Measurements from ENCODE around the gene AKT3. TPM values are rescaled to one million over a fixed set of nuclear protein-coding genes. Genes with fewer than 3 reads are reported as not detected.

AKT3 gene
- total and polyA plus RNA-seq, 2 of the 8 experiments (the other 6 are each of a cell fraction or from before 2014, with no cell fraction given), result 6.0 to 36.4 TPM

DNA sequence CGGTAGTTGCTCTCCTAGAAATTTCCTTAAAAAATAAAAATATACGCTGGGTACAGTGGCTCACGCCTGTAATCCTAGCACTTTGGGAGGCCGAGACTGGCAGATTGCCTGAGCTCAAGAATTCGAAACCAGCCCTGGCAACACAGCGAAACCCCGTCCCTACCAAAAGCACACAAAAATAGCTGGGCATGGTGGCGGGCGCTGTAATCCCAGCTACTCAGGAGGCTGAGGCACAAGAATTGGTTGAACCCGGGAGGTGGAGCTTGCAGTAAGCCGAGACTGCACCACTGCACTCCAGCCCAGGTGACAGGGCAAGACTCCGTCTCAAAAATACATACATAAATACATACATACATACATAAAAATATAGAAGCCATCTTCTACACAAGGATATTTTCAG, 262.8 kb downstream of the AKT3 start:
- H3K23me2 ChIP-seq (ENCODE audit: low read depth, low read length), result no peaks in the 10 kb centered on the region
- no peak overlapping the region for H3K56ac ChIP-seq (replicated peaks; ENCODE audit: insufficient read length, low read depth, low read length)
- no peak overlapping the region for H3K4me2 ChIP-seq (ENCODE audit: insufficient read depth in 1 of 2, low read depth in 2 of 2, low read length in 2 of 2)
- no peak overlapping the region for H2AFZ ChIP-seq (ENCODE audit: low read length)
- H4K8ac ChIP-seq (ENCODE audit: extremely low read depth, insufficient read depth, low read length), result no peak overlapping the region
- H3K9me3 ChIP-seq (ENCODE audit: insufficient read depth in 2 of 2, low read depth in 1 of 2, low read length in 1 of 2), result 0 out of 4 replicates have a peak, but pooled peaks cover 3 to 4% of the 10 kb centered on the region in 2 experiments
- no peak overlapping the region for H3K23ac ChIP-seq (ENCODE audit: insufficient read length)
- ChIA-PET POLR2A (ENCODE audit: partially characterized antibody) (no interaction called here), CTCF (ENCODE audit: partially characterized antibody) (interaction anchor here (1.4 kb wide), 1 partner anchor 371 kb away, joined by 4 read pairs; no protein-coding TSS in a partner anchor)
- no peak for DNase-seq (ENCODE audit: low read depth in 1 of 2, low spot score in 2 of 2)
- no peaks in the 10 kb centered on the region for H3K4me1 ChIP-seq (replicated peaks in 1 of 4; ENCODE audit: control insufficient read depth in 3 of 4, insufficient read depth in 4 of 4, low read length in 3 of 4)
- TF ChIP-seq CHD2 (IDR thresholded peaks at IDR 0.05; ENCODE audit: low read length), result no peak
- TF ChIP-seq SP1 (IDR thresholded peaks at IDR 0.05; ENCODE audit: low read depth, low read length), result no peak
- no peak for TF ChIP-seq RNF2 (IDR thresholded peaks at IDR 0.05; ENCODE audit: borderline replicate concordance, low read depth, low read length, missing control alignments, poor library complexity, severe bottlenecking)
- TF ChIP-seq FOSL1 (IDR thresholded peaks at IDR 0.05; ENCODE audit: insufficient read depth, low read depth, low read length), result no peak
- no peak for TF ChIP-seq CEBPB (IDR thresholded peaks at IDR 0.05; ENCODE audit: low read depth, low read length)
- TF ChIP-seq MAFK (IDR thresholded peaks at IDR 0.05; ENCODE audit: low read depth, low read length), result no peak
- no peak for TF ChIP-seq PHF8 (conservative IDR thresholded peaks at IDR 0.05; ENCODE audit: low read depth, low read length)
- no peak for TF ChIP-seq TBP (IDR thresholded peaks at IDR 0.05; ENCODE audit: low read depth, low read length)
- TF ChIP-seq POLR2A (IDR thresholded peaks at IDR 0.05; ENCODE audit: control extremely low read depth in 1 of 2, low read depth in 2 of 2, low read length in 2 of 2), result no peak
- no peak for TF ChIP-seq RXRA (IDR thresholded peaks at IDR 0.05; ENCODE audit: insufficient read depth, low read depth, low read length)
- no peak overlapping the region for H2BK12ac ChIP-seq (ENCODE audit: low read depth, low read length)
- no peak overlapping the region for H2BK15ac ChIP-seq (ENCODE audit: low read length)
- no peak overlapping the region for H3K18ac ChIP-seq (ENCODE audit: extremely low read depth, low read length)
- no peaks in the 10 kb centered on the region for H3K27me3 ChIP-seq (replicated peaks in 1 of 4; ENCODE audit: control insufficient read depth in 3 of 4, extremely low read depth in 1 of 4, insufficient read depth in 3 of 4, low read length in 3 of 4)
- no peak overlapping the region for H3K4me3 ChIP-seq (ENCODE audit: extremely low read depth in 1 of 4, insufficient read depth in 2 of 4, low read depth in 3 of 4, low read length in 4 of 4)
- H3K27ac ChIP-seq (ENCODE audit: low read depth, low read length), result no peak overlapping the region
- WGBS, 2 experiments (ENCODE audit: extremely low coverage in 1 of 2, insufficient coverage in 1 of 2, insufficient read length in 1 of 2, insufficient replicate concordance in 2 of 2, low coverage in 1 of 2, low lambda C conversion rate in 2 of 2, missing lambda C conversion rate in 1 of 2), result 92% methylated on average over 12 of the region's 12 CpGs; no CpG with 5 or more reads in 1 of the 2 experiments
- no peaks in the 10 kb centered on the region for H3K79me2 ChIP-seq (ENCODE audit: control insufficient read depth in 1 of 2, insufficient read depth in 2 of 2, low read length in 2 of 2)
- H3K14ac ChIP-seq (ENCODE audit: insufficient read length), result no peak overlapping the region
- H4K91ac ChIP-seq (replicated peaks; ENCODE audit: insufficient read length, low read length), result no peak overlapping the region
- no peak overlapping the region for H2AK5ac ChIP-seq (ENCODE audit: low read depth, low read length)
- no peak overlapping the region for H3K9ac ChIP-seq (replicated peaks in 1 of 4; ENCODE audit: extremely low read depth in 1 of 4, low read depth in 3 of 4, low read length in 3 of 4)
- H2BK5ac ChIP-seq (ENCODE audit: low read depth, low read length), result no peak overlapping the region
- no peak overlapping the region for H3K4ac ChIP-seq (replicated peaks; ENCODE audit: insufficient read length, low read depth, low read length)
- no peak overlapping the region for H2BK20ac ChIP-seq (ENCODE audit: low read length)
- no peak overlapping the region for H2BK120ac ChIP-seq (replicated peaks; ENCODE audit: low read depth, low read length)
- no peaks in the 10 kb centered on the region; a peak in 2 of 8 replicates for H3K36me3 ChIP-seq (ENCODE audit: control insufficient read depth in 2 of 4, insufficient read depth in 4 of 4, low read length in 3 of 4)
- no peaks in the 10 kb centered on the region for H4K20me1 ChIP-seq (replicated peaks in 1 of 2; ENCODE audit: control insufficient read depth in 1 of 2, insufficient read depth in 2 of 2, low read length in 2 of 2)
- no peak for FAIRE-seq
- H4K5ac ChIP-seq (ENCODE audit: insufficient read length, low read depth, low read length), result no peak overlapping the region
- H3K79me1 ChIP-seq (ENCODE audit: low read depth, low read length), result no peaks in the 10 kb centered on the region

Data from H1 (cell line).